GM12878 (cell line): ENCODE results near the gene RNU11. TPM values are rescaled to one million over a fixed set of nuclear protein-coding genes. Genes with fewer than 3 reads are reported as not detected.

Experiments used
- ATAC-seq: fragments of 200-7000 bp; cut with Tn5 transposase; 3 replicates; pipeline ENCODE4 v1.9.1; 2020; ENCODE audit warnings: mild to moderate bottlenecking, moderate library complexity
- BruUV-seq: library from RNA; stranded (reverse); fragments of 400-500 nt; replicated peaks from 2 replicates; lab custom pipeline; 2021; lab: Mats Ljungman, UMichigan
- CTCF ChIA-PET: fragments of 300-600 bp; sonication (Branson Sonifier 250); formaldehyde crosslinking; extraction: SDS; loops from one replicate; lab custom pipeline; 2021; ENCODE audit warnings: inconsistent platforms; lab: Yijun Ruan, JAX
- POLR2A ChIA-PET: fragments of 350-600 bp; formaldehyde crosslinking; extraction: SDS; loops from one replicate; lab custom pipeline; 2021; ENCODE audit warnings: inconsistent platforms; lab: Charles Lee
- RAD21 ChIA-PET: fragments of 300-600 bp; sonication (Branson Sonifier 250); formaldehyde crosslinking; loops from one replicate; lab custom pipeline; 2023; ENCODE audit warnings: antibody characterized with exemption; ENCODE audit not compliant: unreplicated experiment; lab: Charles Lee
- SMC1A ChIA-PET: fragments of 300-600 bp; sonication (Branson Sonifier 250); formaldehyde crosslinking; loops from one replicate; lab custom pipeline; 2023; ENCODE audit not compliant: unreplicated experiment, uncharacterized antibody; lab: Charles Lee
- DNase-seq: peaks from one replicate; pipeline ENCODE4 v3.0.0-alpha.2; 2011; ENCODE audit warnings: low read depth, low spot score
- FAIRE-seq: peaks from 3 replicates; lab custom pipeline; 2011; peaks lifted over from hg19 to GRCh38; lab: Jason Lieb, UNC
- H2AFZ ChIP-seq: 2 replicates; pipeline ENCODE4 v1.6.0; 2011; ENCODE audit warnings: low read depth, low read length, control low read depth; ENCODE audit not compliant: control insufficient read depth
- H3K27ac ChIP-seq: 2 replicates; pipeline ENCODE4 v1.5.1; 2011; ENCODE audit warnings: control low read depth; ENCODE audit not compliant: control insufficient read depth, insufficient read depth
- H3K27me3 ChIP-seq, 2 experiments: replicated peaks in 1 of 2; 2 replicates each; pipeline versions ENCODE4 v1.6.0 to v1.6.1; 2011; ENCODE audit warnings: low read length in 1 of 2; ENCODE audit not compliant: control insufficient read depth in 2 of 2, insufficient read depth in 2 of 2
- H3K36me3 ChIP-seq, 2 experiments: 2 replicates each; pipeline ENCODE4 v1.5.1; 2011; ENCODE audit warnings: low read length in 1 of 2; ENCODE audit not compliant: control insufficient read depth in 2 of 2, insufficient read depth in 2 of 2
- H3K4me1 ChIP-seq: 2 replicates; pipeline ENCODE4 v1.6.1; 2011; ENCODE audit warnings: mild to moderate bottlenecking, low read length, moderate library complexity, mixed read lengths; ENCODE audit not compliant: control insufficient read depth, insufficient read depth
- H3K4me2 ChIP-seq: 2 replicates; pipeline ENCODE4 v1.6.0; 2011; ENCODE audit warnings: control low read depth; ENCODE audit not compliant: control insufficient read depth, insufficient read depth
- H3K4me3 ChIP-seq: fragments of 200-600 bp; sonication (generic); 2 replicates; pipeline ENCODE4 v1.5.1; 2016
- H3K79me2 ChIP-seq: 2 replicates; pipeline ENCODE4 v1.6.0; 2011; ENCODE audit warnings: low read length; ENCODE audit not compliant: control insufficient read depth, insufficient read depth
- H3K9ac ChIP-seq: 2 replicates; pipeline ENCODE4 v1.8.0; 2011; ENCODE audit warnings: low read length, control low read depth, mixed read lengths; ENCODE audit not compliant: control insufficient read depth, insufficient read depth
- H3K9me3 ChIP-seq: replicated peaks from 3 replicates; pipeline ENCODE4 v1.5.1; 2011; ENCODE audit warnings: mild to moderate bottlenecking, low read length; ENCODE audit not compliant: control insufficient read depth, insufficient read depth
- H4K20me1 ChIP-seq: 2 replicates; pipeline ENCODE4 v1.6.0; 2011; ENCODE audit not compliant: control insufficient read depth, insufficient read depth
- ATF7 ChIP-seq: fragments of 450-650 bp; IDR thresholded peaks from 2 replicates; pipeline ENCODE4 v1.6.1; 2016; ENCODE audit warnings: low read depth, mild to moderate bottlenecking
- CTCF ChIP-seq, 3 experiments: IDR thresholded peaks in 2 of 3; conservative IDR thresholded peaks in 1 of 3; 2 replicates each; pipeline ENCODE4 v1.5.1; 2011; ENCODE audit warnings: low read depth in 3 of 3, low read length in 3 of 3, mild to moderate bottlenecking in 3 of 3, control low read depth in 2 of 3, moderate library complexity in 2 of 3, inconsistent platforms in 1 of 3, mixed read lengths in 1 of 3; ENCODE audit not compliant: control insufficient read depth in 2 of 3, insufficient read depth in 1 of 3; ENCODE audit errors: extremely low read depth in 1 of 3
- JUND ChIP-seq: IDR thresholded peaks from 2 replicates; pipeline ENCODE4 v1.6.1; 2012; ENCODE audit warnings: low read depth, mild to moderate bottlenecking, low read length, improper control_type of control experiment, moderate library complexity
- MTA2 ChIP-seq: fragments of 450-650 bp; IDR thresholded peaks from 2 replicates; pipeline ENCODE4 v1.6.1; 2016; ENCODE audit warnings: low read depth, mild to moderate bottlenecking, moderate library complexity
- MYC ChIP-seq: IDR thresholded peaks from 2 replicates; pipeline ENCODE4 v1.6.1; 2011; ENCODE audit warnings: mild to moderate bottlenecking, low read length, moderate library complexity, inconsistent platforms; ENCODE audit not compliant: insufficient read depth, insufficient replicate concordance, insufficient read length, severe bottlenecking
- NBN ChIP-seq: fragments of 450-650 bp; IDR thresholded peaks from 2 replicates; pipeline ENCODE4 v1.6.1; 2016
- RBBP5 ChIP-seq: fragments of 200-600 bp; sonication (generic); conservative IDR thresholded peaks from 2 replicates; pipeline ENCODE4 v1.6.1; 2016
- RELA ChIP-seq: fragments of 450-650 bp; IDR thresholded peaks from 2 replicates; pipeline ENCODE4 v1.8.0; 2014; ENCODE audit warnings: borderline replicate concordance; ENCODE audit not compliant: partially characterized antibody
- ZNF384 ChIP-seq: IDR thresholded peaks from 2 replicates; pipeline ENCODE4 v1.6.1; 2012; ENCODE audit warnings: low read depth, mild to moderate bottlenecking, low read length, improper control_type of control experiment, borderline replicate concordance
- ZNF592 ChIP-seq: fragments of 450-650 bp; IDR thresholded peaks from 2 replicates; pipeline ENCODE4 v1.6.1; 2017; ENCODE audit warnings: mild to moderate bottlenecking, moderate library complexity
- in situ Hi-C: fragments of 300-500 bp; cut with MboI; formaldehyde crosslinking; loops from 9 replicates; pipeline ENCODE4 v1.14.3; 2018; ENCODE audit warnings: mixed read lengths
- intact Hi-C: fragments of 100-400 bp; cut with micrococcal nuclease; formaldehyde crosslinking; loops from one replicate; pipeline ENCODE4 v1.14.2; 2022; ENCODE audit not compliant: unreplicated experiment
- polyA plus RNA-seq, 11 experiments: library from polyadenylated mRNA; depleted of rRNA in 4 of 11; unstranded in 6 of 11; stranded (reverse) in 5 of 11; fragments of >200 nt; fragmentation: Nextera tagmentation in 4 of 11; fragmentation: Illumina TruSeq in 1 of 11; extraction: Ambion mirVana in 4 of 11; extraction: Trizol in 1 of 11; gene quantifications; 1 replicate in 1 of 11; 2 replicates in 10 of 11; pipeline versions ENCODE4 v1.2.1 to v1.2.3, GENCODE V29; 2011 to 2016; ENCODE audit warnings: inconsistent platforms in 2 of 11, missing spikeins in 2 of 11, low read depth in 1 of 11
- total RNA-seq, 4 experiments: library from RNA; depleted of rRNA in 3 of 4; stranded (reverse); fragments of >200 nt in 3 of 4; fragmentation: Illumina TruSeq in 1 of 4; extraction: Trizol in 1 of 4; gene quantifications; 2 replicates each; pipeline versions ENCODE4 v1.2.1 to v1.2.3, GENCODE V29; 2013 to 2021
- TF ChIP-seq, protein P1 (sequence below): IDR thresholded peaks from 2 replicates; pipeline ENCODE4 v1.6.1; 2011; ENCODE audit warnings: borderline replicate concordance, low read depth, mild to moderate bottlenecking, moderate library complexity, low read length; ENCODE audit not compliant: insufficient read depth, poor library complexity, severe bottlenecking
- TF ChIP-seq, protein P2 (sequence below): IDR thresholded peaks from 2 replicates; pipeline ENCODE4 v1.6.1; 2011; ENCODE audit warnings: low read depth, mild to moderate bottlenecking, low read length, moderate library complexity, borderline replicate concordance; ENCODE audit errors: extremely low read depth

Gene RNU11
- total and polyA plus RNA-seq, 10 of the 15 experiments (the other 5 are each of a cell fraction or from before 2014, with no cell fraction given), result under 0.01 TPM; not detected in 9

GRCh38 chr1:28675924-28676257 lies 27.5 kb downstream of the RNU11 start:
- no peak for ATAC-seq
- peaks cover 4% of the 10 kb centered on the region for H3K79me2 ChIP-seq
- no peaks in the 10 kb centered on the region for H4K20me1 ChIP-seq
- FAIRE-seq, result no peak
- no peak for DNase-seq
- POLR2A ChIA-PET, result interaction anchor here (0.7 kb wide), 1 partner anchor 840 kb away, joined by 4 read pairs; no protein-coding TSS in a partner anchor
- H3K27me3 ChIP-seq, result no peaks in the 10 kb centered on the region
- no peaks in the 10 kb centered on the region for H3K9me3 ChIP-seq
- no peak overlapping the region for H3K4me3 ChIP-seq
- SMC1A ChIA-PET, result interaction anchor here (0.7 kb wide), 1 partner anchor 39 kb away, joined by 3 read pairs; no protein-coding TSS in a partner anchor
- BruUV-seq, result TSS peak; percentile 57
- CTCF ChIA-PET, result interaction anchor here (1.2 to 1.8 kb wide), 2 partner anchors 36 to 60 kb away, joined by 3 to 7 read pairs; partner anchors contain the start of gene YTHDF2
- H3K4me2 ChIP-seq, result no peak overlapping the region
- in situ Hi-C loops, result no loop called here
- H3K4me1 ChIP-seq, result no peaks in the 10 kb centered on the region
- no peak overlapping the region for H2AFZ ChIP-seq
- no peak overlapping the region for H3K9ac ChIP-seq
- no peak overlapping the region for H3K27ac ChIP-seq
- intact Hi-C loops, result no loop called here
- TF ChIP-seq RBBP5 (no peak), MTA2 (no peak), RELA (no peak), MYC (no peak), ZNF592 (no peak), JUND (no peak), ZNF384 (no peak), CTCF (IDR thresholded peaks at IDR 0.05 in 2 of 3, conservative IDR thresholded peaks at IDR 0.05 in 1 of 3; ENCODE audit: control insufficient read depth in 2 of 3, extremely low read depth in 1 of 3, insufficient read depth in 1 of 3, low read depth in 3 of 3, low read length in 3 of 3) (no peak), NBN (no peak), ATF7 (no peak)
- TF ChIP-seq, protein P1, sequence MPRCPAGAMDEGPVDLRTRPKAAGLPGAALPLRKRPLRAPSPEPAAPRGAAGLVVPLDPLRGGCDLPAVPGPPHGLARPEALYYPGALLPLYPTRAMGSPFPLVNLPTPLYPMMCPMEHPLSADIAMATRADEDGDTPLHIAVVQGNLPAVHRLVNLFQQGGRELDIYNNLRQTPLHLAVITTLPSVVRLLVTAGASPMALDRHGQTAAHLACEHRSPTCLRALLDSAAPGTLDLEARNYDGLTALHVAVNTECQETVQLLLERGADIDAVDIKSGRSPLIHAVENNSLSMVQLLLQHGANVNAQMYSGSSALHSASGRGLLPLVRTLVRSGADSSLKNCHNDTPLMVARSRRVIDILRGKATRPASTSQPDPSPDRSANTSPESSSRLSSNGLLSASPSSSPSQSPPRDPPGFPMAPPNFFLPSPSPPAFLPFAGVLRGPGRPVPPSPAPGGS, result no peak
- TF ChIP-seq, protein P2, sequence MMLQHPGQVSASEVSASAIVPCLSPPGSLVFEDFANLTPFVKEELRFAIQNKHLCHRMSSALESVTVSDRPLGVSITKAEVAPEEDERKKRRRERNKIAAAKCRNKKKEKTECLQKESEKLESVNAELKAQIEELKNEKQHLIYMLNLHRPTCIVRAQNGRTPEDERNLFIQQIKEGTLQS, result no peak
- RAD21 ChIA-PET, result no interaction called here
- H3K36me3 ChIP-seq, result no peaks in the 10 kb centered on the region
